NCI-H345 treated with DMSO at 0.1 percent for 48 hours (cell line): Measurements from ENCODE around the gene TBC1D9.
"Not testable (repeated sequence)": the region's sequence is repeated elsewhere in the genome, so short reads cannot be mapped to it uniquely, and the experiment has no call there.

Experiments used
- DNase-seq: peaks from one replicate; lab custom pipeline; 2025; ENCODE audit not compliant: unreplicated experiment; lab: John Stamatoyannopoulos, UW

The TBC1D9 gene

GRCh38 chr4:140754918-140755773 lies 1.0 kb downstream of the TBC1D9 start:
- DNase-seq: no peak

GRCh38 chr4:140753329-140753728 lies 2.9 kb downstream of the TBC1D9 start:
- DNase-seq: no peak

- DNase-seq: no peak
Observed at GRCh38 chr4:140752291-140753068, 3.7 kb downstream of the TBC1D9 start.

GRCh38 chr4:140750470-140750869 lies 5.7 kb downstream of the TBC1D9 start:
- no peak for DNase-seq

- no peak for DNase-seq
Observed at GRCh38 chr4:140748171-140748570, 8.0 kb downstream of the TBC1D9 start.

- DNase-seq: not testable (repeated sequence)
Observed at GRCh38 chr4:140746546-140746945, 9.6 kb downstream of the TBC1D9 start.

- no peak for DNase-seq
Observed at GRCh38 chr4:140744421-140744820, 11.8 kb downstream of the TBC1D9 start.

- DNase-seq: no peak
Observed at GRCh38 chr4:140743194-140743931, 12.8 kb downstream of the TBC1D9 start.

GRCh38 chr4:140742838-140743193 lies 13.4 kb downstream of the TBC1D9 start:
- DNase-seq: no peak

- no peak for DNase-seq
Observed at GRCh38 chr4:140740906-140741670, 15.1 kb downstream of the TBC1D9 start.

GRCh38 chr4:140740422-140740821 lies 15.8 kb downstream of the TBC1D9 start:
- DNase-seq: no peak

- no peak for DNase-seq
Observed at GRCh38 chr4:140739971-140740370, 16.2 kb downstream of the TBC1D9 start.

- DNase-seq: no peak
Observed at GRCh38 chr4:140738139-140738538, 18.0 kb downstream of the TBC1D9 start.

- no peak for DNase-seq
Observed at GRCh38 chr4:140736669-140737343, 19.4 kb downstream of the TBC1D9 start.

- DNase-seq: no peak
Observed at GRCh38 chr4:140735779-140736391, 20.3 kb downstream of the TBC1D9 start.

- DNase-seq: no peak
Observed at GRCh38 chr4:140735317-140735716, 20.9 kb downstream of the TBC1D9 start.

GRCh38 chr4:140732780-140733179 lies 23.4 kb downstream of the TBC1D9 start:
- no peak for DNase-seq

- DNase-seq: no peak
Observed at GRCh38 chr4:140729344-140730049, 26.7 kb downstream of the TBC1D9 start.
